Measurements from ENCODE around the gene TBC1D25. TPM values are rescaled to one million over a fixed set of nuclear protein-coding genes. Genes with fewer than 3 reads are reported as not detected.
A peak's percentile ranks its signal among the peaks of the same experiment; 100 is the strongest.

Gene TBC1D25
- total RNA-seq, 2 donors from 2014 or later: 8.9 to 21.9 TPM

DNA sequence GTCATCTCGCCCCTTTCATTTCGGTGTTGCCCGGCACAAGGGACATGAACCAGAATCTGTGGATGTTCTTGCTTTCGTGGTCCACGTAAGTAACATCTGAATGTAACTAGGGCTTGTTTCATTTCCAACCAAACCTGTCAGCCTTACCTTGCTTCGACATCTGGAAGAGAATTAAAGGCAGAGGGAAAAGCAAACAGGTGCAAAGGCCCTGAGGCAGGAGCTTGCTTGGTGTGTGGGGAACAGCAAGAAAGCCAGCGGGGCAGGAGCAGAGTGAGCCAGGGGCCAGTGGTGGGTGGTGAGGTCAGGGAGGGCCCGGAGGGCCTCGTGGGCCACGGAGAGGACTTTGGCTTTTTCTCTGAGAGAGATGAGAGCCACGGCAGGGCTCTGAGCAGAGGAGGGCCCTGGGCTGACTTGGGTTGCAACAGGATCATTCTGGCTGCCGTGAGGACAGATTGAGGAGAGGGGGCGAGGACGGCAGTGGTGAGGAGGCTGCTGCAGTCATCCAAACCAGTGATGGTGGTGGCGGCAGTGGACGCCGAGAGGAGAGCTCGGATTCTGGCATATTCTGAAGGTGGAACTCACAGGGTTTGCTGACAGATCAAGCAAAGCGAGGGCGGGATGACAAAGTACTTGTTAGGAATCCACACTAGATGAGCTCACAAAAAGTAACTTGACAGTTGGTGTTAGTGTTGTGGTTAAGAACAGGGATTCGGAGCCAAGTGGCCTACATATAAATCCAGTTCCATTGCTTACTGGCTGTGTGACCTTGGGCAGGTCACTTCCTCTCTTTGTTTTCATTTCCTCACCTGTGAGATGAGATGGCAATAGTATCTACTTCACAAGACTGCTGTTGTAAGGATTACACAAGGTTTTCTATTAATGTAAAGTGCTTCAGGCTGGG, 50.9 kb downstream of the TBC1D25 start:
- Histone ChIP-seq H3K27me3 (replicated peaks; ENCODE audit: insufficient read depth) (no peaks in the 10 kb centered on the region), H3K9me3 (no peaks in the 10 kb centered on the region), H3K4me1 (replicated peaks) (no peaks in the 10 kb centered on the region), H3K27ac (peak overlapping the region; percentile 63 to 67), H3K36me3 (no peaks in the 10 kb centered on the region), H3K4me3 (no peak overlapping the region)
- intact Hi-C loops (cut with DNase I): loop anchor here (10.0 kb wide), 1 partner anchor 56 kb away; the partner anchor contains the start of gene TBC1D25
- TF ChIP-seq POLR2AphosphoS5 (IDR thresholded peaks at IDR 0.05) (no peak), POLR2A (IDR thresholded peaks at IDR 0.05) (no peak)
- TF ChIP-seq, protein P1, sequence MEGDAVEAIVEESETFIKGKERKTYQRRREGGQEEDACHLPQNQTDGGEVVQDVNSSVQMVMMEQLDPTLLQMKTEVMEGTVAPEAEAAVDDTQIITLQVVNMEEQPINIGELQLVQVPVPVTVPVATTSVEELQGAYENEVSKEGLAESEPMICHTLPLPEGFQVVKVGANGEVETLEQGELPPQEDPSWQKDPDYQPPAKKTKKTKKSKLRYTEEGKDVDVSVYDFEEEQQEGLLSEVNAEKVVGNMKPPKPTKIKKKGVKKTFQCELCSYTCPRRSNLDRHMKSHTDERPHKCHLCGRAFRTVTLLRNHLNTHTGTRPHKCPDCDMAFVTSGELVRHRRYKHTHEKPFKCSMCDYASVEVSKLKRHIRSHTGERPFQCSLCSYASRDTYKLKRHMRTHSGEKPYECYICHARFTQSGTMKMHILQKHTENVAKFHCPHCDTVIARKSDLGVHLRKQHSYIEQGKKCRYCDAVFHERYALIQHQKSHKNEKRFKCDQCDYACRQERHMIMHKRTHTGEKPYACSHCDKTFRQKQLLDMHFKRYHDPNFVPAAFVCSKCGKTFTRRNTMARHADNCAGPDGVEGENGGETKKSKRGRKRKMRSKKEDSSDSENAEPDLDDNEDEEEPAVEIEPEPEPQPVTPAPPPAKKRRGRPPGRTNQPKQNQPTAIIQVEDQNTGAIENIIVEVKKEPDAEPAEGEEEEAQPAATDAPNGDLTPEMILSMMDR (IDR thresholded peaks at IDR 0.05): no peak
- no peak for DNase-seq (ENCODE audit: low spot score)
- WGBS: 80% methylated on average over 21 of the region's 21 CpGs

DNA sequence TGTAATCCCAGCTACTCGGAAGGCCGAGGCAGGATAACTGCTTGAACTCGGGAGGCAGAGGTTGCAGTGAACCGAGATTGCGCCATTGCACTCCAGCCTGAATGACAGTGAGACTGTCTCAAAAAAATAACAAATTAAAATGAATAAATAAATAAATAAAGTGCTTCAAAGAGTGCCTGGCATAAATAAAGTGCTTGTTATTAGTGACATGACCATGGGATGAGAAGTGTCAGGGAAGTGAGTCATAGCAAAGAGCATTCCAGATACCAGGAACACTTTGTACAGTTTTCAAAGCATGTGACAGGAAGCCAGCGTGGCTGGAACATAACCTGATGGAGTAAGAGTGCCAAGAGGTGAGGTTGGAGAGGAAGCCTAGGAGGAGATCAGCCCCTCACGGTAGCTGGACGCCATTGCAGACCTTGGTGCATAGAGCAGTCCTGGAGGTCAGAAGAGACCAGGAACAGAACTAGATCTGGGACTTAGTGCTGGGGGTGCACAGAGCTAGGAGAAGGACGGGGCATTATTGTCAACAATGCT, 51.8 kb downstream of the TBC1D25 start:
- intact Hi-C loops (cut with DNase I): loop anchor here (10.0 kb wide), 1 partner anchor 57 kb away; the partner anchor contains the start of gene TBC1D25
- no peak for TF ChIP-seq POLR2A (IDR thresholded peaks at IDR 0.05)
- TF ChIP-seq, protein P1 (IDR thresholded peaks at IDR 0.05): peak in 2 of 4 experiments; percentile 14 to 17
- peak; percentile 87 for TF ChIP-seq POLR2AphosphoS5 (IDR thresholded peaks at IDR 0.05)
- H3K4me3 ChIP-seq: no peak overlapping the region
- H3K36me3 ChIP-seq: no peaks in the 10 kb centered on the region
- DNase-seq (ENCODE audit: low spot score): peak; percentile 27
- H3K9me3 ChIP-seq: no peaks in the 10 kb centered on the region
- no peaks in the 10 kb centered on the region for H3K27me3 ChIP-seq (replicated peaks; ENCODE audit: insufficient read depth)
- H3K4me1 ChIP-seq (replicated peaks): no peaks in the 10 kb centered on the region
- 69% methylated on average over 9 of the region's 9 CpGs for WGBS
- peak overlapping the region; percentile 63 to 67 for H3K27ac ChIP-seq

DNA sequence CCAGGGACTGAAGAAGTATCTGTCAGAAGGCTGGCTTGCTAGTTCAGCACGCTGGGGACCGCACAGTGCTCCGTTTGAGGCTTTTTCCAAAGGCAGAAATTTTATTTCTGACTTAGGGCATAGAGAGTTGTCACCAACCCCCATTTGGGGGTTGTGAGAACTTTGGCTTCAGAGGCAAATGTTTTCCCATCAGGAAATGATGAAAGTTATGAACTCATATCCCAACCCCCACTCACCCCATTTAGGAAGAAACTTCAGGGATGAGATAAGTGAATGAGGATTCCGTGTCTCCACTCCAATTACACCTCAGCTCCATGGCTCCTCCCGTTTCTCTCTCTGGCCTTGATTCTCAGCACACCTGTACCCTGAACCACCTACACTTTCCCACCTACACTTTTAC, 53.5 kb downstream of the TBC1D25 start:
- DNase-seq (ENCODE audit: low spot score): no peak
- no peaks in the 10 kb centered on the region for H3K27me3 ChIP-seq (replicated peaks; ENCODE audit: insufficient read depth)
- peak overlapping the region in 1 of 2 donors; percentile 23 for H3K27ac ChIP-seq
- intact Hi-C loops (cut with DNase I): loop anchor here (10.0 kb wide), 1 partner anchor 58 kb away; the partner anchor contains the start of gene TBC1D25
- no peaks in the 10 kb centered on the region for H3K4me1 ChIP-seq (replicated peaks)
- no peaks in the 10 kb centered on the region for H3K9me3 ChIP-seq
- 67% methylated on average over 5 of the region's 5 CpGs for WGBS
- no peaks in the 10 kb centered on the region for H3K36me3 ChIP-seq
- no peak for TF ChIP-seq POLR2A (IDR thresholded peaks at IDR 0.05)
- TF ChIP-seq POLR2AphosphoS5 (IDR thresholded peaks at IDR 0.05): no peak
- TF ChIP-seq, protein P1 (IDR thresholded peaks at IDR 0.05): no peak
- no peak overlapping the region for H3K4me3 ChIP-seq

DNA sequence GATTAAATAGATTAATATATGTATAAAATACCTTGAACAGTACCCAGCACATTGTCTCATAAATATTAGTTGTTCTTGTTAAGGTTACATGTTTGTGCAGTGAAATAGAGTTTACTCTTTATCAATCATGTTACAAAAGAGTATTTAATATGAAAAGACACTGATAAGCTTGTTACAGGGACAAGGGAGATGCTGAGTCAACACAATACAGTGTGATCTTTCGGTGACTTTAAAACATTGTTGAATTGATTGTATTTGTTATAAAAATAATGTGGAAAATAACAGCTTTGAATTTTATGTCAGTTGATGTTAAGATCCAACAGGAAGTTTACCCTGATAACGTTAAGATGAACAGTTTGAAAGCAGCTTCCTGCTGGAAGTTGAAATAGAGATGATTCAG, 56.4 kb downstream of the TBC1D25 start:
- Histone ChIP-seq H3K4me3 (no peak overlapping the region), H3K27me3 (replicated peaks; ENCODE audit: insufficient read depth) (no peaks in the 10 kb centered on the region), H3K36me3 (no peaks in the 10 kb centered on the region), H3K9me3 (no peaks in the 10 kb centered on the region), H3K4me1 (replicated peaks) (no peaks in the 10 kb centered on the region), H3K27ac (no peak overlapping the region)
- intact Hi-C loops (cut with DNase I): loop anchor here (10.0 kb wide), 1 partner anchor 61 kb away; the partner anchor contains the start of gene TBC1D25
- 27% methylated on average over 2 of the region's 2 CpGs for WGBS
- TF ChIP-seq, protein P1 (IDR thresholded peaks at IDR 0.05): no peak
- TF ChIP-seq POLR2A (IDR thresholded peaks at IDR 0.05) (no peak), POLR2AphosphoS5 (IDR thresholded peaks at IDR 0.05) (peak; percentile 5)
- no peak for DNase-seq (ENCODE audit: low spot score)

Measured in prostate gland (tissue), 2 donors.